Karpas-422 (cell line): ENCODE results near the gene SKIDA1. TPM values are rescaled to one million over a fixed set of nuclear protein-coding genes. Genes with fewer than 3 reads are reported as not detected.

ENCODE experiments used
- DNase-seq: peaks from one replicate; pipeline ENCODE4 v3.0.0-alpha.2; 2015
- H2AFZ ChIP-seq: fragments of 200-600 bp; sonication (generic); 2 replicates; pipeline ENCODE4 v1.6.1; 2014; ENCODE audit warnings: antibody characterized with exemption, low read length, mixed read lengths
- H3K27ac ChIP-seq: fragments of 200-600 bp; sonication (generic); 2 replicates; pipeline ENCODE4 v1.5.1; 2014; ENCODE audit warnings: mild to moderate bottlenecking, low read length, moderate library complexity
- H3K27me3 ChIP-seq: fragments of 200-600 bp; sonication (generic); 2 replicates; pipeline ENCODE4 v1.6.1; 2014; ENCODE audit warnings: low read length, mixed read lengths
- H3K36me3 ChIP-seq: fragments of 200-600 bp; sonication (generic); 2 replicates; pipeline ENCODE4 v1.6.1; 2014; ENCODE audit warnings: low read length, mixed read lengths; ENCODE audit not compliant: insufficient read depth
- H3K4me1 ChIP-seq: fragments of 200-600 bp; sonication (generic); 2 replicates; pipeline ENCODE4 v1.6.1; 2014; ENCODE audit warnings: mild to moderate bottlenecking, low read length, mixed read lengths
- H3K4me2 ChIP-seq: fragments of 200-600 bp; sonication (generic); 2 replicates; pipeline ENCODE4 v1.6.1; 2014; ENCODE audit warnings: low read length, low read depth, mild to moderate bottlenecking; ENCODE audit not compliant: poor library complexity, severe bottlenecking
- H3K4me3 ChIP-seq: fragments of 200-600 bp; sonication (generic); 2 replicates; pipeline ENCODE4 v1.5.1; 2014; ENCODE audit warnings: mild to moderate bottlenecking, antibody characterized with exemption, low read length, mixed read lengths
- H3K79me2 ChIP-seq: fragments of 200-600 bp; sonication (generic); 2 replicates; pipeline ENCODE4 v1.6.1; 2014; ENCODE audit warnings: mild to moderate bottlenecking, low read length, mixed read lengths
- H3K9ac ChIP-seq: fragments of 200-600 bp; sonication (generic); 2 replicates; pipeline ENCODE4 v1.6.0; 2014; ENCODE audit warnings: low read length
- H3K9me2 ChIP-seq: fragments of 200-600 bp; sonication (generic), shearing (Covaris generic); replicated peaks from 2 replicates; pipeline ENCODE4 v1.6.0; 2014; ENCODE audit warnings: mild to moderate bottlenecking, low read length, moderate library complexity; ENCODE audit not compliant: insufficient read depth
- H3K9me3 ChIP-seq: fragments of 300-700, 200-600 bp; sonication (generic); 2 replicates; pipeline ENCODE4 v1.6.1; 2014; ENCODE audit warnings: low read length, mixed read lengths
- H4K20me1 ChIP-seq: fragments of 200-600 bp; sonication (generic); 2 replicates; pipeline ENCODE4 v1.6.1; 2014; ENCODE audit warnings: mild to moderate bottlenecking, antibody characterized with exemption, low read length, low read depth; ENCODE audit not compliant: insufficient read depth
- total RNA-seq: library from RNA; depleted of rRNA; stranded (reverse); fragments of >200 nt; shearing (Covaris generic); gene quantifications from 2 replicates; pipeline ENCODE4 v1.2.3, GENCODE V29; 2014; ENCODE audit warnings: low replicate concordance

Gene SKIDA1
- total RNA-seq, 1 experiment from 2014 or later, result 0.22 TPM

GRCh38 chr10:21526860-21527597 lies 1.5 kb upstream of the SKIDA1 start:
- H3K4me2 ChIP-seq, result peak overlapping the region; percentile 78
- peaks cover 36% of the 10 kb centered on the region for H3K4me1 ChIP-seq
- H4K20me1 ChIP-seq, result no peaks in the 10 kb centered on the region
- H3K27ac ChIP-seq, result peak overlapping the region; percentile 32
- H3K9me3 ChIP-seq, result no peaks in the 10 kb centered on the region
- no peaks in the 10 kb centered on the region for H3K36me3 ChIP-seq
- H3K9me2 ChIP-seq, result no peaks in the 10 kb centered on the region
- peak; percentile 81 for DNase-seq
- H3K9ac ChIP-seq, result peak overlapping the region; percentile 69
- H2AFZ ChIP-seq, result peak overlapping the region; percentile 90
- H3K79me2 ChIP-seq, result no peaks in the 10 kb centered on the region
- H3K4me3 ChIP-seq, result peak overlapping the region; percentile 75
- H3K27me3 ChIP-seq, result no peaks in the 10 kb centered on the region

GRCh38 chr10:21526188-21526859 lies 842 bp upstream of the SKIDA1 start:
- no peaks in the 10 kb centered on the region for H3K79me2 ChIP-seq
- peak overlapping the region; percentile 96 for H2AFZ ChIP-seq
- H3K27ac ChIP-seq, result peak overlapping the region; percentile 32
- DNase-seq, result peak; percentile 92
- H3K27me3 ChIP-seq, result no peaks in the 10 kb centered on the region
- peak overlapping the region; percentile 75 for H3K4me3 ChIP-seq
- peak overlapping the region; percentile 69 for H3K9ac ChIP-seq
- no peaks in the 10 kb centered on the region for H3K36me3 ChIP-seq
- no peaks in the 10 kb centered on the region for H3K9me3 ChIP-seq
- H3K4me1 ChIP-seq, result peaks cover 36% of the 10 kb centered on the region
- no peaks in the 10 kb centered on the region for H4K20me1 ChIP-seq
- no peaks in the 10 kb centered on the region for H3K9me2 ChIP-seq
- peak overlapping the region; percentile 78 for H3K4me2 ChIP-seq

- peak overlapping the region; percentile 69 for H3K9ac ChIP-seq
- no peak for DNase-seq
Measured at GRCh38 chr10:21524526-21525366, 736 bp downstream of the SKIDA1 start.

GRCh38 chr10:21524131-21524525 lies 1.4 kb downstream of the SKIDA1 start:
- no peaks in the 10 kb centered on the region for H3K79me2 ChIP-seq

More at GRCh38 chr10:21524526-21525366, 736 bp downstream of the SKIDA1 start:
- peak overlapping the region; percentile 75 for H3K4me3 ChIP-seq
- H3K79me2 ChIP-seq, result no peaks in the 10 kb centered on the region
- peak overlapping the region; percentile 78 for H3K4me2 ChIP-seq
- no peaks in the 10 kb centered on the region for H3K9me2 ChIP-seq
- peak overlapping the region; percentile 96 for H2AFZ ChIP-seq
- no peaks in the 10 kb centered on the region for H3K9me3 ChIP-seq
- H3K27ac ChIP-seq, result no peak overlapping the region
- H3K4me1 ChIP-seq, result peaks cover 41% of the 10 kb centered on the region
- no peaks in the 10 kb centered on the region for H3K36me3 ChIP-seq
- H4K20me1 ChIP-seq, result no peaks in the 10 kb centered on the region
- no peaks in the 10 kb centered on the region for H3K27me3 ChIP-seq

GRCh38 chr10:21523557-21524008 lies 1.9 kb downstream of the SKIDA1 start:
- Histone ChIP-seq H3K27me3 (no peaks in the 10 kb centered on the region), H4K20me1 (no peaks in the 10 kb centered on the region), H3K4me3 (no peak overlapping the region), H3K9ac (no peak overlapping the region), H3K9me3 (no peaks in the 10 kb centered on the region), H3K9me2 (no peaks in the 10 kb centered on the region), H2AFZ (no peak overlapping the region), H3K4me1 (peaks cover 52% of the 10 kb centered on the region), H3K4me2 (no peak overlapping the region), H3K36me3 (no peaks in the 10 kb centered on the region), H3K79me2 (no peaks in the 10 kb centered on the region), H3K27ac (no peak overlapping the region)
- no peak for DNase-seq

More at GRCh38 chr10:21524131-21524525, 1.4 kb downstream of the SKIDA1 start:
- H3K4me2 ChIP-seq, result no peak overlapping the region
- no peak overlapping the region for H3K9ac ChIP-seq
- no peaks in the 10 kb centered on the region for H3K9me3 ChIP-seq
- H3K4me1 ChIP-seq, result peaks cover 47% of the 10 kb centered on the region
- no peak overlapping the region for H3K27ac ChIP-seq
- no peak for DNase-seq
- H3K36me3 ChIP-seq, result no peaks in the 10 kb centered on the region
- H3K4me3 ChIP-seq, result no peak overlapping the region
- no peak overlapping the region for H2AFZ ChIP-seq
- H4K20me1 ChIP-seq, result no peaks in the 10 kb centered on the region
- H3K27me3 ChIP-seq, result no peaks in the 10 kb centered on the region
- H3K9me2 ChIP-seq, result no peaks in the 10 kb centered on the region

GRCh38 chr10:21522631-21523406 lies 2.7 kb downstream of the SKIDA1 start:
- no peak for DNase-seq
- Histone ChIP-seq H3K4me2 (no peak overlapping the region), H3K27ac (no peak overlapping the region), H3K4me1 (peaks cover 53% of the 10 kb centered on the region), H3K4me3 (no peak overlapping the region), H3K27me3 (no peaks in the 10 kb centered on the region), H3K9me3 (no peaks in the 10 kb centered on the region), H3K9me2 (no peaks in the 10 kb centered on the region), H4K20me1 (no peaks in the 10 kb centered on the region), H3K36me3 (no peaks in the 10 kb centered on the region), H3K79me2 (no peaks in the 10 kb centered on the region), H3K9ac (no peak overlapping the region), H2AFZ (no peak overlapping the region)

- Histone ChIP-seq H3K9ac (no peak overlapping the region), H3K79me2 (no peaks in the 10 kb centered on the region), H4K20me1 (no peaks in the 10 kb centered on the region), H3K27ac (no peak overlapping the region), H3K36me3 (no peaks in the 10 kb centered on the region), H3K4me2 (no peak overlapping the region), H3K27me3 (no peaks in the 10 kb centered on the region), H3K9me3 (no peaks in the 10 kb centered on the region), H3K4me3 (no peak overlapping the region), H3K4me1 (peaks cover 51% of the 10 kb centered on the region), H3K9me2 (no peaks in the 10 kb centered on the region), H2AFZ (no peak overlapping the region)
- DNase-seq, result no peak
Measured at GRCh38 chr10:21521751-21522533, 3.5 kb downstream of the SKIDA1 start.
